ENCODE data around the gene PTPN21.
"Not testable (repeated sequence)": the region's sequence is repeated elsewhere in the genome, so short reads cannot be mapped to it uniquely, and the experiment has no call there.

Gene PTPN21

GRCh38 chr14:88551980-88552431 is 2.8 kb downstream of the PTPN21 start:
- no peak for DNase-seq (ENCODE audit: low read depth)

GRCh38 chr14:88551094-88551870 is 3.5 kb downstream of the PTPN21 start:
- DNase-seq (ENCODE audit: low read depth) = no peak

- no peak for DNase-seq (ENCODE audit: low read depth)
Measured at GRCh38 chr14:88550078-88550477, 4.7 kb downstream of the PTPN21 start.

- DNase-seq (ENCODE audit: low read depth) = no peak
Measured at GRCh38 chr14:88547386-88547780, 7.4 kb downstream of the PTPN21 start.

- no peak for DNase-seq (ENCODE audit: low read depth)
Measured at GRCh38 chr14:88546621-88547385, 8.0 kb downstream of the PTPN21 start.

- no peak for DNase-seq (ENCODE audit: low read depth)
Measured at GRCh38 chr14:88545256-88545655, 9.6 kb downstream of the PTPN21 start.

- no peak for DNase-seq (ENCODE audit: low read depth)
Measured at GRCh38 chr14:88542857-88543795, 11.7 kb downstream of the PTPN21 start.

GRCh38 chr14:88541324-88541723 is 13.5 kb downstream of the PTPN21 start:
- DNase-seq (ENCODE audit: low read depth) = no peak

- no peak for DNase-seq (ENCODE audit: low read depth)
Measured at GRCh38 chr14:88535813-88536212, 19.0 kb downstream of the PTPN21 start.

- no peak for DNase-seq (ENCODE audit: low read depth)
Measured at GRCh38 chr14:88535149-88535548, 19.7 kb downstream of the PTPN21 start.

GRCh38 chr14:88533064-88533602 is 21.7 kb downstream of the PTPN21 start:
- DNase-seq (ENCODE audit: low read depth) = no peak

- not testable (repeated sequence) for DNase-seq (ENCODE audit: low read depth)
Measured at GRCh38 chr14:88529889-88530288, 24.9 kb downstream of the PTPN21 start.

GRCh38 chr14:88522393-88522792 is 32.4 kb downstream of the PTPN21 start:
- DNase-seq (ENCODE audit: low read depth) = no peak

- no peak for DNase-seq (ENCODE audit: low read depth)
Measured at GRCh38 chr14:88521818-88522217, 33.0 kb downstream of the PTPN21 start.

GRCh38 chr14:88519907-88520306 is 34.9 kb downstream of the PTPN21 start:
- no peak for DNase-seq (ENCODE audit: low read depth)

GRCh38 chr14:88518592-88519512 is 36.0 kb downstream of the PTPN21 start:
- no peak for DNase-seq (ENCODE audit: low read depth)

- DNase-seq (ENCODE audit: low read depth) = no peak
Measured at GRCh38 chr14:88516861-88517357, 37.9 kb downstream of the PTPN21 start.

- no peak for DNase-seq (ENCODE audit: low read depth)
Measured at GRCh38 chr14:88515499-88516221, 39.1 kb downstream of the PTPN21 start.

- DNase-seq (ENCODE audit: low read depth) = no peak
Measured at GRCh38 chr14:88507208-88507607, 47.6 kb downstream of the PTPN21 start.

- no peak for DNase-seq (ENCODE audit: low read depth)
Measured at GRCh38 chr14:88505621-88506020, 49.2 kb downstream of the PTPN21 start.
